Measurements from ENCODE around the gene ARL6IP5. TPM values are rescaled to one million over a fixed set of nuclear protein-coding genes. Genes with fewer than 3 reads are reported as not detected.

Gene ARL6IP5
- total and polyA plus RNA-seq, 4 donors, result 25.1 to 46.0 (median 33.8) TPM

- no peak overlapping the region for H3K4me3 ChIP-seq (ENCODE audit: low read depth in 1 of 3, low read length in 3 of 3)
- no peaks in the 10 kb centered on the region for H3K4me1 ChIP-seq (ENCODE audit: control insufficient read depth in 4 of 4, insufficient read depth in 4 of 4, low read length in 3 of 4)
- H3K36me3 ChIP-seq (ENCODE audit: control insufficient read depth in 4 of 4, insufficient read depth in 3 of 4, low read depth in 1 of 4, low read length in 3 of 4), result no peaks in the 10 kb centered on the region
- no peak overlapping the region for H3K9ac ChIP-seq (ENCODE audit: low read depth in 1 of 2, low read length in 2 of 2)
- no peaks in the 10 kb centered on the region for H3K27me3 ChIP-seq (ENCODE audit: control insufficient read depth in 4 of 4, insufficient read depth in 4 of 4, low read length in 3 of 4)
- TF ChIP-seq, protein P1, sequence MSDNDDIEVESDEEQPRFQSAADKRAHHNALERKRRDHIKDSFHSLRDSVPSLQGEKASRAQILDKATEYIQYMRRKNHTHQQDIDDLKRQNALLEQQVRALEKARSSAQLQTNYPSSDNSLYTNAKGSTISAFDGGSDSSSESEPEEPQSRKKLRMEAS (IDR thresholded peaks at IDR 0.05), result no peak
- TF ChIP-seq, protein P2, sequence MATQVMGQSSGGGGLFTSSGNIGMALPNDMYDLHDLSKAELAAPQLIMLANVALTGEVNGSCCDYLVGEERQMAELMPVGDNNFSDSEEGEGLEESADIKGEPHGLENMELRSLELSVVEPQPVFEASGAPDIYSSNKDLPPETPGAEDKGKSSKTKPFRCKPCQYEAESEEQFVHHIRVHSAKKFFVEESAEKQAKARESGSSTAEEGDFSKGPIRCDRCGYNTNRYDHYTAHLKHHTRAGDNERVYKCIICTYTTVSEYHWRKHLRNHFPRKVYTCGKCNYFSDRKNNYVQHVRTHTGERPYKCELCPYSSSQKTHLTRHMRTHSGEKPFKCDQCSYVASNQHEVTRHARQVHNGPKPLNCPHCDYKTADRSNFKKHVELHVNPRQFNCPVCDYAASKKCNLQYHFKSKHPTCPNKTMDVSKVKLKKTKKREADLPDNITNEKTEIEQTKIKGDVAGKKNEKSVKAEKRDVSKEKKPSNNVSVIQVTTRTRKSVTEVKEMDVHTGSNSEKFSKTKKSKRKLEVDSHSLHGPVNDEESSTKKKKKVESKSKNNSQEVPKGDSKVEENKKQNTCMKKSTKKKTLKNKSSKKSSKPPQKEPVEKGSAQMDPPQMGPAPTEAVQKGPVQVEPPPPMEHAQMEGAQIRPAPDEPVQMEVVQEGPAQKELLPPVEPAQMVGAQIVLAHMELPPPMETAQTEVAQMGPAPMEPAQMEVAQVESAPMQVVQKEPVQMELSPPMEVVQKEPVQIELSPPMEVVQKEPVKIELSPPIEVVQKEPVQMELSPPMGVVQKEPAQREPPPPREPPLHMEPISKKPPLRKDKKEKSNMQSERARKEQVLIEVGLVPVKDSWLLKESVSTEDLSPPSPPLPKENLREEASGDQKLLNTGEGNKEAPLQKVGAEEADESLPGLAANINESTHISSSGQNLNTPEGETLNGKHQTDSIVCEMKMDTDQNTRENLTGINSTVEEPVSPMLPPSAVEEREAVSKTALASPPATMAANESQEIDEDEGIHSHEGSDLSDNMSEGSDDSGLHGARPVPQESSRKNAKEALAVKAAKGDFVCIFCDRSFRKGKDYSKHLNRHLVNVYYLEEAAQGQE (IDR thresholded peaks at IDR 0.05), result no peak
- TF ChIP-seq ZBTB33 (IDR thresholded peaks at IDR 0.05), result no peak
- no peak for TF ChIP-seq RAD21 (IDR thresholded peaks at IDR 0.05)
- TF ChIP-seq NR2F2 (IDR thresholded peaks at IDR 0.05), result no peak
- no peak for TF ChIP-seq TAF1 (conservative IDR thresholded peaks at IDR 0.05)
- no peak for TF ChIP-seq ATF3 (IDR thresholded peaks at IDR 0.05)
- TF ChIP-seq GABPA (IDR thresholded peaks at IDR 0.05 in 1 of 2, conservative IDR thresholded peaks at IDR 0.05 in 1 of 2), result no peak
- TF ChIP-seq EGR1 (IDR thresholded peaks at IDR 0.05; ENCODE audit: low read depth in 2 of 2), result no peak
- TF ChIP-seq YY1 (IDR thresholded peaks at IDR 0.05), result no peak
- TF ChIP-seq HNF4G (IDR thresholded peaks at IDR 0.05), result no peak
- TF ChIP-seq, protein P3, sequence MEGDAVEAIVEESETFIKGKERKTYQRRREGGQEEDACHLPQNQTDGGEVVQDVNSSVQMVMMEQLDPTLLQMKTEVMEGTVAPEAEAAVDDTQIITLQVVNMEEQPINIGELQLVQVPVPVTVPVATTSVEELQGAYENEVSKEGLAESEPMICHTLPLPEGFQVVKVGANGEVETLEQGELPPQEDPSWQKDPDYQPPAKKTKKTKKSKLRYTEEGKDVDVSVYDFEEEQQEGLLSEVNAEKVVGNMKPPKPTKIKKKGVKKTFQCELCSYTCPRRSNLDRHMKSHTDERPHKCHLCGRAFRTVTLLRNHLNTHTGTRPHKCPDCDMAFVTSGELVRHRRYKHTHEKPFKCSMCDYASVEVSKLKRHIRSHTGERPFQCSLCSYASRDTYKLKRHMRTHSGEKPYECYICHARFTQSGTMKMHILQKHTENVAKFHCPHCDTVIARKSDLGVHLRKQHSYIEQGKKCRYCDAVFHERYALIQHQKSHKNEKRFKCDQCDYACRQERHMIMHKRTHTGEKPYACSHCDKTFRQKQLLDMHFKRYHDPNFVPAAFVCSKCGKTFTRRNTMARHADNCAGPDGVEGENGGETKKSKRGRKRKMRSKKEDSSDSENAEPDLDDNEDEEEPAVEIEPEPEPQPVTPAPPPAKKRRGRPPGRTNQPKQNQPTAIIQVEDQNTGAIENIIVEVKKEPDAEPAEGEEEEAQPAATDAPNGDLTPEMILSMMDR (IDR thresholded peaks at IDR 0.05; ENCODE audit: low read depth, low read length, missing input control), result no peak
- TF ChIP-seq FOXA2 (IDR thresholded peaks at IDR 0.05), result no peak
- no peaks in the 10 kb centered on the region for H3K9me3 ChIP-seq (ENCODE audit: control insufficient read depth in 4 of 4, low read length in 3 of 4)
- no peak for DNase-seq (ENCODE audit: low spot score)
- no peak overlapping the region for H3K27ac ChIP-seq (ENCODE audit: low read depth in 1 of 2, low read length in 2 of 2)
These were observed 46.0 kb downstream of the ARL6IP5 start for GRCh38 chr3:69130689-69131088.

DNA sequence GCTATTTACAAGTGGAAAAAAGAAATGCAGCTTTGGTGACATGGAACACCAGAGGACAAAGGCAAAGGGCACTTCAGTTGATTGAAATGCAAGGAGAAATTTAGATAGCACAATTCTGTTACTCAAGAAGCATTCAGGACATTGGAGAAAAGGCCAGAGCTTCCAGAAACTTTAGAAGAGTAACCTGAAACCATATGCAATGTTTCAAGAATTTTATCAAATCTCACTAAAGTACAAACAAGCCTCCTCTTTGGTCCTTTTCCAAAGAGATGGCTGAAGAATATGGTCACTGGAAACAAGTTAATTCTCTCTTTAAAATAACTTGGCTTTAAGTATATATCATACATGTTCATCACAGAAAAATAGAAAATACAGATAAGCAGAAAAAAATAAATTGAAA, 52.3 kb downstream of the ARL6IP5 start:
- Histone ChIP-seq H3K36me3 (ENCODE audit: control insufficient read depth in 4 of 4, insufficient read depth in 3 of 4, low read depth in 1 of 4, low read length in 3 of 4) (no peaks in the 10 kb centered on the region), H3K27me3 (ENCODE audit: control insufficient read depth in 4 of 4, insufficient read depth in 4 of 4, low read length in 3 of 4) (peaks cover 0 to 3% (median under 1%) of the 10 kb centered on the region in 4 donors), H3K9ac (ENCODE audit: low read depth in 1 of 2, low read length in 2 of 2) (no peak overlapping the region), H3K9me3 (ENCODE audit: control insufficient read depth in 4 of 4, low read length in 3 of 4) (no peaks in the 10 kb centered on the region), H3K4me3 (ENCODE audit: low read depth in 1 of 3, low read length in 3 of 3) (no peak overlapping the region), H3K4me1 (ENCODE audit: control insufficient read depth in 4 of 4, insufficient read depth in 4 of 4, low read length in 3 of 4) (no peaks in the 10 kb centered on the region), H3K27ac (ENCODE audit: low read depth in 1 of 2, low read length in 2 of 2) (no peak overlapping the region)
- no peak for DNase-seq (ENCODE audit: low spot score)
- TF ChIP-seq SP1 (IDR thresholded peaks at IDR 0.05), result no peak
- no peak for TF ChIP-seq ZBTB33 (IDR thresholded peaks at IDR 0.05)
- TF ChIP-seq GABPA (IDR thresholded peaks at IDR 0.05 in 1 of 2, conservative IDR thresholded peaks at IDR 0.05 in 1 of 2), result no peak
- TF ChIP-seq RAD21 (IDR thresholded peaks at IDR 0.05), result no peak
- TF ChIP-seq NR2F2 (IDR thresholded peaks at IDR 0.05), result no peak
- TF ChIP-seq, protein P3 (IDR thresholded peaks at IDR 0.05; ENCODE audit: low read depth, low read length, missing input control), result no peak
- no peak for TF ChIP-seq FOXA1 (IDR thresholded peaks at IDR 0.05)
- TF ChIP-seq RXRA (IDR thresholded peaks at IDR 0.05), result no peak
- TF ChIP-seq FOXA2 (IDR thresholded peaks at IDR 0.05), result no peak
- no peak for TF ChIP-seq HNF4A (conservative IDR thresholded peaks at IDR 0.05)
- TF ChIP-seq JUND (IDR thresholded peaks at IDR 0.05), result no peak
- TF ChIP-seq YY1 (IDR thresholded peaks at IDR 0.05), result no peak
- no peak for TF ChIP-seq HNF4G (IDR thresholded peaks at IDR 0.05)
- no peak for TF ChIP-seq ATF3 (IDR thresholded peaks at IDR 0.05)
